IPS-18a (cell line): ENCODE data around the gene STOML2.

ENCODE experiments used
- H3K27ac ChIP-seq: one replicate; pipeline ENCODE4 v1.5.1; 2013; ENCODE audit warnings: low read length
- H3K27me3 ChIP-seq: one replicate; pipeline ENCODE4 v1.6.1; 2013; ENCODE audit warnings: mild to moderate bottlenecking, low read length; ENCODE audit not compliant: control insufficient read depth, insufficient read depth
- H3K36me3 ChIP-seq: one replicate; pipeline ENCODE4 v1.6.1; 2013; ENCODE audit warnings: low read depth, low read length; ENCODE audit not compliant: control insufficient read depth
- H3K4me1 ChIP-seq: one replicate; pipeline ENCODE4 v1.6.1; 2013; ENCODE audit warnings: low read depth, low read length; ENCODE audit not compliant: control insufficient read depth
- H3K4me3 ChIP-seq: one replicate; pipeline ENCODE4 v1.5.1; 2013; ENCODE audit warnings: low read length
- H3K9ac ChIP-seq: one replicate; pipeline ENCODE4 v1.6.1; 2013; ENCODE audit warnings: mild to moderate bottlenecking, low read length, moderate library complexity
- H3K9me3 ChIP-seq: one replicate; pipeline ENCODE4 v1.6.1; 2013; ENCODE audit warnings: low read depth, low read length; ENCODE audit not compliant: control insufficient read depth

The STOML2 gene

GRCh38 chr9:35105571-35106342 lies 2.8 kb upstream of the STOML2 start:
- H3K4me1 ChIP-seq: peaks cover 17% of the 10 kb centered on the region
- H3K9me3 ChIP-seq: no peaks in the 10 kb centered on the region
- no peaks in the 10 kb centered on the region for H3K27me3 ChIP-seq
- no peak overlapping the region for H3K27ac ChIP-seq
- no peak overlapping the region for H3K4me3 ChIP-seq
- no peak overlapping the region for H3K9ac ChIP-seq
- peaks cover 6% of the 10 kb centered on the region for H3K36me3 ChIP-seq

GRCh38 chr9:35105126-35105525 lies 2.2 kb upstream of the STOML2 start:
- no peaks in the 10 kb centered on the region for H3K9me3 ChIP-seq
- peaks cover 12% of the 10 kb centered on the region for H3K36me3 ChIP-seq
- no peaks in the 10 kb centered on the region for H3K27me3 ChIP-seq
- H3K4me3 ChIP-seq: no peak overlapping the region
- H3K27ac ChIP-seq: no peak overlapping the region
- H3K4me1 ChIP-seq: peaks cover 15% of the 10 kb centered on the region
- no peak overlapping the region for H3K9ac ChIP-seq

- peaks cover 18% of the 10 kb centered on the region for H3K36me3 ChIP-seq
- peak overlapping the region; percentile 92 for H3K9ac ChIP-seq
- H3K9me3 ChIP-seq: no peaks in the 10 kb centered on the region
- peak overlapping the region; percentile 96 for H3K27ac ChIP-seq
- H3K27me3 ChIP-seq: no peaks in the 10 kb centered on the region
- H3K4me1 ChIP-seq: peaks cover 15% of the 10 kb centered on the region
- no peak overlapping the region for H3K4me3 ChIP-seq
Measured at GRCh38 chr9:35104586-35104985, 1.7 kb upstream of the STOML2 start.

GRCh38 chr9:35103660-35104191 lies 795 bp upstream of the STOML2 start:
- Histone ChIP-seq H3K9me3 (no peaks in the 10 kb centered on the region), H3K9ac (peak overlapping the region; percentile 92), H3K27me3 (no peaks in the 10 kb centered on the region), H3K36me3 (peaks cover 21% of the 10 kb centered on the region), H3K4me3 (peak overlapping the region; percentile 83), H3K4me1 (peaks cover 15% of the 10 kb centered on the region), H3K27ac (peak overlapping the region; percentile 96)

- peak overlapping the region; percentile 83 for H3K4me3 ChIP-seq
- peak overlapping the region; percentile 92 for H3K9ac ChIP-seq
- H3K9me3 ChIP-seq: no peaks in the 10 kb centered on the region
- peak overlapping the region; percentile 96 for H3K27ac ChIP-seq
- H3K27me3 ChIP-seq: no peaks in the 10 kb centered on the region
- H3K4me1 ChIP-seq: peaks cover 15% of the 10 kb centered on the region
- peaks cover 21% of the 10 kb centered on the region for H3K36me3 ChIP-seq
Measured at GRCh38 chr9:35102465-35102768, 514 bp downstream of the STOML2 start.

- H3K27me3 ChIP-seq: no peaks in the 10 kb centered on the region
- peaks cover 6% of the 10 kb centered on the region for H3K4me1 ChIP-seq
- H3K9ac ChIP-seq: no peak overlapping the region
- no peaks in the 10 kb centered on the region for H3K9me3 ChIP-seq
- no peak overlapping the region for H3K27ac ChIP-seq
- H3K4me3 ChIP-seq: no peak overlapping the region
- H3K36me3 ChIP-seq: peaks cover 32% of the 10 kb centered on the region
Measured at GRCh38 chr9:35097573-35097972, 5.4 kb downstream of the STOML2 start.

GRCh38 chr9:35096035-35096849 lies 6.7 kb downstream of the STOML2 start, which contains the start of gene PIGO:
PIGO (minus strand) TSS chr9:35096591; CDS start chr9:35095565, 1,026 bp downstream.
- H3K4me3 ChIP-seq: peak within 1 kb of the TSS; percentile 89
- H3K4me1 ChIP-seq: no peaks in the 10 kb centered on the region
- H3K36me3 ChIP-seq: peaks cover 40% of the 10 kb centered on the region
- H3K9ac ChIP-seq: peak within 1 kb of the TSS; percentile 93
- H3K27ac ChIP-seq: peak within 1 kb of the TSS; percentile 95
- no peaks in the 10 kb centered on the region for H3K27me3 ChIP-seq
- H3K9me3 ChIP-seq: no peaks in the 10 kb centered on the region

GRCh38 chr9:35091536-35091935 lies 11.4 kb downstream of the STOML2 start:
- H3K27ac ChIP-seq: no peak overlapping the region
- H3K4me1 ChIP-seq: no peaks in the 10 kb centered on the region
- H3K4me3 ChIP-seq: no peak overlapping the region
- H3K27me3 ChIP-seq: no peaks in the 10 kb centered on the region
- peaks cover 54% of the 10 kb centered on the region for H3K36me3 ChIP-seq
- no peak overlapping the region for H3K9ac ChIP-seq
- H3K9me3 ChIP-seq: no peaks in the 10 kb centered on the region

GRCh38 chr9:35089434-35089833 lies 13.5 kb downstream of the STOML2 start:
- no peaks in the 10 kb centered on the region for H3K4me1 ChIP-seq
- H3K27ac ChIP-seq: no peak overlapping the region
- no peaks in the 10 kb centered on the region for H3K9me3 ChIP-seq
- no peak overlapping the region for H3K9ac ChIP-seq
- H3K36me3 ChIP-seq: peaks cover 54% of the 10 kb centered on the region
- H3K27me3 ChIP-seq: no peaks in the 10 kb centered on the region
- no peak overlapping the region for H3K4me3 ChIP-seq

- Histone ChIP-seq H3K9me3 (no peaks in the 10 kb centered on the region), H3K36me3 (peaks cover 25% of the 10 kb centered on the region), H3K27me3 (no peaks in the 10 kb centered on the region), H3K4me3 (no peak overlapping the region), H3K27ac (no peak overlapping the region), H3K4me1 (no peaks in the 10 kb centered on the region), H3K9ac (no peak overlapping the region)
Measured at GRCh38 chr9:35085078-35085477, 17.9 kb downstream of the STOML2 start.

- H3K9me3 ChIP-seq: no peaks in the 10 kb centered on the region
- no peaks in the 10 kb centered on the region for H3K27me3 ChIP-seq
- H3K4me3 ChIP-seq: peak within 1 kb of the TSS; percentile 95
- peak within 1 kb of the TSS; percentile 70 for H3K9ac ChIP-seq
- H3K4me1 ChIP-seq: peaks cover 6% of the 10 kb centered on the region
- H3K36me3 ChIP-seq: peaks cover 25% of the 10 kb centered on the region
- H3K27ac ChIP-seq: peak within 1 kb of the TSS; percentile 67
Measured at GRCh38 chr9:35079426-35080341, 23.2 kb downstream of the STOML2 start, which contains the start of gene FANCG. FANCG (minus strand) TSS chr9:35079942; CDS start chr9:35079524, 418 bp downstream.
